ENCODE results near the gene RFX2. TPM values are rescaled to one million over a fixed set of nuclear protein-coding genes. Genes with fewer than 3 reads are reported as not detected.

Gene RFX2
- total RNA-seq, 1 experiment from 2014 or later = 14.8 TPM

DNA sequence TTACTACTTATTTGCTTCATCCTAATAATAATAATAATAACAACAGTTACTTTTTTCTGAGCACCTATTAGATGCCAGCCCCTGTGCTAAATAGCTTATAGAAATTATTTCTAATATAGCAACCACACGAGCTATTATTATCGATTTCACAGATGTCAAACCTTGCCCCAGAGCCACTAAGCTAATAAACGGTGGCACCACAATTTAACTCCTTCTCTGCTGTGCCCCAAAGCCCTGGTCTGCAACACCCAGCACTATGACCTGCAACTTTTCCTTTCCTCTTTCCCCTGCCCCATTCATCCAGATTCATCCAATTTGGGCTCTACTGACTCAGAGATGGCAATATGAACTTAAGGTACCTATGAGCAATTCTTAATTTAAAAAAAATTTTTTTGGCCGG lies 6.4 kb downstream of the RFX2 start:
- DNase-seq (ENCODE audit: low spot score) = no peak

DNA sequence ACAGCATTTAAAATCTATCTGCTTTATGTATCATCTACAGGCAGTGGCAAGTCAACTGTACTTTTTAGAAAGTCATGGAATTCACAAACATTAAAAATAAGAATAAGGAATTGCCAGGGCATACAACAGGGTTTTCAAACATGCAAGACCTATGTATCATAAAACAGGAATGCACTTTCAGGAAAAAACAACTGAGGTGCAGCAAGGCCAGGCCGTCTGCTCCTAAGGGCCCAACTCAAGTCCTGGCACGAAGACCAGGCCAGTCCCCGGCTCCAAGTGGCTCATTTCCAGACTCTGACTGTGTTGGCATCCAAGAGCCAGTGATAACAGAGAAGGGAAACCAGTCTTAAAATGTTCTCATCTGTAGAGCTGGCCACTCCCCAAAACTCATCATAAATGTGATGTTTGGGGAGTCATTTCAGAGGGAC lies 7.1 kb downstream of the RFX2 start:
- peak; percentile 81 for DNase-seq (ENCODE audit: low spot score)

DNA sequence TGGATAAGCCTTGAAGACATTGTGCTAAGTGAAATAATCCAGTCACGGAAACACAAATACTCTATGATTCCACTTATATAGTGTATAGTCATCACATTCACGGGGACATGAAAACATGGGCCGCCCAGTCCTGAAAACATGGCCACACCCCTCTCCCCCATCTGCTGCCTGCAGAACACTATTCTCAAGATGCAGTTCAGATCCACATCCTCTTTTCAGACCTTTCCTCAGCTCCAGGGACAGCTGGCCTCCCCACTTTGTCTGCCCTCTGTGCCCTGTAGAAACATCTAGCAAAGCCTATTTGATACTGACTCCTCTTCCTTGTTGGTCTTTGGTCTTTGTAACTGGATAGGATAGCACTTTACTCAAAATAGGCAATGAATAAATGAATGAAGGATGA lies 8.3 kb downstream of the RFX2 start:
- no peak for DNase-seq (ENCODE audit: low spot score)

DNA sequence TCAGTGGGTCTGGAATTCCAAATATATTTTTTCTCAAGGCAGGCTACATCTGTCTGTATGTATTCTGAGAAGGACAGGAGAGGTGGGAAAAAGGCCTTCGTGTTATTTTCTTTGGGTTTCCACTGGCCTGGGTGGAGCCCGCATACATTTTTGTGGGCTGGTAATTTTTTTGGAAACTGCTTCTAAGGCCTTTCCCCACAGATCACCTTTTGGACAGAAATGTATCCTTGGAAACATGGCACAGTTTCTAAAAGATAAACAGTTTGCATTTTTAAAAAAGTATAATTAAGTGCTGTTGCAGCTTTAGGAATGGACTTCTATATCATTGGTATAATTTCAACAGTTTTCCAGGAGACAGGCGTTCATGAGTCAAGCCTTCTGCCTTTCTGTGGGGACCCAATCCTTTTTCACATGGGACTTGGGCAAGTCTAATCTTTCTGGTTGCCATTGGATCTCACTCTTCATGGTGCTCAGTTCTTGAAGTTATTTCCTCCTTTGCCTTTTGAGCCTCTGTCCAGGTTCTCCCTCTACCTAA lies 8.9 kb downstream of the RFX2 start:
- DNase-seq (ENCODE audit: low spot score) = no peak

DNA sequence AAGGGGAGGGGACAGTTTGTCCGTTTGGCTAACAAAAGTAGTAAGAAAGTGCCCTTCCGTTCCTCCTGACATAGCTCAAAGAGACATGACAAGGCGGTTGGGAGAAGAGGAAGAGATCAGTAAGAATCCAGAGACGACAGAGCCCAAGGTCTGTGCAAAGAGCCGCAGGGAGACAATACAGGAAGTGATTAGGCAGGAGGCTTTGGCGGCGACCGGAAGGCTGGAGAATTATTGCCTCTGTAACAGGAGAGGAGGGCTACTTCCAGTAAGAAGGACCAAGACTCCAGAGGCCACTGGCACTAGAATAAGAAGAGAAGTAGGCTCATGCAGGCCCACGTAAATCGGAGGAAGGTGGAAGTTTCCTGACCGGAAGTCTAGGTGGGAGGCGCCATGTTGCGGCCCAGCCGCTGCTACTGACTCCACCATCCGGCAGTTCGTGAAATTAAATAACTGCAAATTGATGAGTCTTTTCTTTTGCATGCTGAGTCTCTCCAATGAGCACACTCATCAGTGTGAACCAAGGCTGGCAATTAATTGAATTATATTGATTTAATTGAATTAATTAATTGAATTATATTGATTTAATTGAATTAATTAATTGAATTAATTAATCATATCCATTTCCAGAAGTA lies 9.9 kb downstream of the RFX2 start:
- no peak for DNase-seq (ENCODE audit: low spot score)

DNA sequence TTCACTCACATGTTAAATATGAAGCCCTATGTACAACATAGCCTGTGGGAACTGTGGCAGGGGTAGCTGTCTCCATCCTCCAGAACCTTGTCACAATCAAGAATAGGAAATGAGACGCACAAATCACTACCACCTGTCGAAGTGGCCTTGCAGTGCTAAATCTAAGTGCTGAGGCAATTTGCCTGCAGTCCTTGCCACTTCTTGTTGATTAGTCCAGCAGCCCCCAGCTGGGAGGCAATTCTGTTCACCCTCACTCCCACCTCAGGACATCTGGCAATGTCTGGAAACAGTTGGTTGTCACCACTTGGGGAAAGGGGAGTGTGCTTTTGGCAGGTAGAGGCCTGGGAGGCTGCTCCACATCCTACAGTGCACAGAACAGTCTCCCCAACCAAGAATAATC lies 10.7 kb downstream of the RFX2 start:
- no peak for DNase-seq (ENCODE audit: low spot score)

DNA sequence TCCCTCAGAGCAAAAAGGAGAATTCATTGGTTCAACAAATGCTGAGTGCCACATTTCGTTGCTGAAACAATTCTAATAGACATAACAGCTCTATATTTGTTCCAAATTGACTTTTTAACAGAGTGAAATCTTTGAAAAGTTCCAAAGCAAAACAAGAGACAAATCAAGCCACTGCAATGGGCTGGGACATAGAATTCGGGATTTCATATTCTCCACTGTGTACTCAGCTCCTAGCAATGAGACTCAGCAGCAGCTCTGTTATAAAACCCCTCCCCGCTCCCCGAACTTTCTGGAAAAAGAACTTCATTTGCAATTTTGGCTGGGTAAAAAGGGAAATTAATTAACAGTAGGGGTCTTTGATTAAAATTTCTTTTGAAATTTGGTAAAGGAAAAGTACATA lies 11.3 kb downstream of the RFX2 start:
- DNase-seq (ENCODE audit: low spot score) = no peak

DNA sequence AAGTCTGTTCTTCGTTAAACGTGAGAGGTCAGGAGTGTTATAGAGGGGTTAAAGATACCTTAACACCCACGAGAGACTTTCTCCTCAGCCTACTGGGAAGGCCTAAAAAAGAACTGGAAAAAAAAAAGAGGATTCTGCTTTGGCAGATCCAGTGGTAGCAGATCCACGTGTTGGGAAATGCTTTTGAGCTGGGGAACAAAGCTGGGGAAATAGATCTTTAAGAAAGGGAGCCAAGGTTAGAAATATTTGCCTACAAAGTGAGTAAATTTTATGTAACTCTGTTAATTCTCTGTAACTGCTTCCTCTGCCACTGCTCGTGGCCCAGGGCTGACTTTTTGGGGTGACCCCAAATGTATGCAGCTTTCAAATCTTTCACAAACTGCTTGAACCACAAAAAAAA lies 11.7 kb downstream of the RFX2 start:
- no peak for DNase-seq (ENCODE audit: low spot score)

DNA sequence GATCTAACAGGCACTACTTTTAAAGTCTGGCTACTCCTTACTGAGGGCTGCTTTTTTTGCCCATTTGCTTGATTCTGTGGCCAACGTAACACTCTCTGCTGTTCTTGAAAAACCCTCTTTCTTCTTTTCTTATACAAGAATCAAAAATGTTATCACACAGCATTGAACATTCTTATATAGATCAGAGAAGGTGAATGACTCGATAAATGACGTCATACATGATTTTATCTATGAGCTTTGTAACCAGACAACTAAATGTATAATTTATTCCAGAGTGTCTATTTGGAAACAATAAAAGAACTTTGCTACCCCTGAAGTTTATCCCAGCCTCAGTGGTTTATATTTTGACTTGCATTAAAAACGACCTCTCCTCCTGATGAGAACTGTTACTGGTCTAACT lies 12.4 kb downstream of the RFX2 start:
- DNase-seq (ENCODE audit: low spot score) = no peak

DNA sequence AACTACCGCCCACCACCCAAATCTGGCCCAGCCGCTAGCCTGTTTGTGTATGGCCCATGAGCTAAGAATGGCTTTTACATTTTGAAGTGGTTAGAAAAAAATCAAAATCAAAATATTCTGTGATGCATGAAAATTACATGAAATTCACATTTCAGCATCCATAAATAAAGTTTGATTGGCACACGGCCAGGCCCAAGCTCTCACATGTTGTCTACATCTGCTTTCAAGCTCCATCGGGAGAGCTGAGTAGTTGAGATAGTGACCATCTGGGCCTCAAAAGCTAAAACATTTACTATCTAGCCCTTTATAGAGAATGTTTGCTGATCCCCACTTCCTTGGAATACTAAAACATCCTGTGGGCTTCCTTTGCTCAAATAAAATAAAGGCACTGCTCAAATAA lies 14.5 kb downstream of the RFX2 start:
- DNase-seq (ENCODE audit: low spot score) = no peak

DNA sequence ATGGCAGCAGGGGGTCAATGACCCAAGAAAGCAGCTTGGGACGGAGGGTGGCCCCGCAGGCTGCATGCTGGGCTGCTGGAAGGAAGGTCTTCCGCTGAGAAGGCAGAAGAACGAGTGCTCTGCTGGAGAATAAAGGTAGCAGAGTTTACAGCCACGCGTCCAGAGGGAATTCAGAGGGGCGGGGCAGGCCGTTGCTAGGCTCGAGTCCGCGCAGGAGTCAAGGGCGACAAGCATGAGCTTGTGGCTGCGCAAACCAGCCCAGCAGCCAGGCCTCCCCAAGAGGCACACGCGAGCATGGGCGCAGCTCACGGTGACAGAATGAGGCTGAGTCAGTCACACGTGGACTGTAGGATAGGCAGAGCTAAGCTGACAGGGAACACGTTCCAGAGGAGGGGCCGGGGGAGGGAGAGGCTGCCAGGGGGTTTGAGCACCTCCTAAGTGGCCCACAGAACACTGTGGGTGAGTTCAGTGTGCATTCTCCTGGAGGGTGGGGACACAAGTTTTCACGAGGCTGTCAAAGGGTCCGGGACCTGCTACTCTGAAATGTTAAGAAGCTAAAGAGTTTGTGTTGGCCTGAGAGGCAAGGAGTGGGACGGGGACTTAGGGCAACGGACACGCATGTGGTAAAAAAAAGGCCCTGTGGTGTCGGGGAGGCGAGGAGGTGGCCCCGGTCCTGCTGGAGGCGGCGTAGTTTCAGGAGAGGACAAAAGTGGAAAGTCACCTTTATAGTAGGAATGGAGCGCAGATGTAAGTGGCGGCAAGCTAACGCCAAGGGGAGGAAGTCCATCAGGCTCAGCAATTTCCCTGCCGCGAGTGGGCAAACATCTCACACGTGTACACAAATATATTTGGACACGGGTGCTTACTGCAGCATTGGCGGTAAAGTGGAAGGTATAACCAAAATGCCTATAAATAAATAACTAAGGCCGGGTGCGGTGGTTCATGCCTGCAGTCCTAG lies 17.7 kb downstream of the RFX2 start:
- peak; percentile 90 for DNase-seq (ENCODE audit: low spot score)

DNA sequence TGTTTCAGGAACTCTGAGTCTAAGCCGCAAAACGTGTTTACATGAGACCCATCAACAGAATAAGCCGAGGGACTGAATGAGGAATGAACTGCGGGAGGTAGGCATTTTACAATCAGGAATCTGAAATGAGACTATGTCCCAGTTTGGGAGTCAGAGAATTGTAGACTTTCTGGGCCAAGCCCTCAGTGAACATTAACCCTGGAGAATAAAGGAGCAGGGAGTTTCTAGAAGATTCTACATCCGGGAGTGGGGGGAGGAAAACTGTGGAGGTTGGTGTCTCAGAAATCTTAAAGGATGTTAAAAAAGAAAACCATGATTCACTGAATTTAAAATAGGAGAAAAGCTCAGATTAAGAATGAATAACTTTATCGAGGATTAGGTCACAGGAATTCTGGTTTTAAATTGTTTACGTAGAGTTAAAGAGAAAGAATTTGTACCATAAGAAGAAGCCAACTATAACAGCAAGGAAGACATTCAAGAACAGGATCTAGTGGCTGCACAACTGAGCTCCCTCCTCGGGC lies 18.5 kb downstream of the RFX2 start:
- peak; percentile 28 for DNase-seq (ENCODE audit: low spot score)

DNA sequence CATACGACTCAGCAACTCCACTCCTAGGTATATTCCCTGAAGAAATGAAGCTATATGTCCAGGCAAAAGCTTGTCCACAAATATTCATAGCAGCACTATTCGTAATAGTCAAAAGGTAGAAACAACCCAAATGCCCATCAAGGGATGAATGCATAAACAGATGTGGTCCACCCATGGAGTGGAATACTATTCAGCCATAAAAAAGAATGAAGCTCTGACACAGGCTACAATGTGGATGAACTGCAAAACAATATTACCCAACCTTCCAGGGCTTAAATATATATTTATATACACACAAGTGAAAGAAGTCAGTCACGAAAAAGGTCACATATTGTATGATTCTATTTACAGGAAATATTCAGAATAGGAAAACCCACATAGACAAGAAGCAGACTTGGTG lies 19.7 kb downstream of the RFX2 start:
- no peak for DNase-seq (ENCODE audit: low spot score)

DNA sequence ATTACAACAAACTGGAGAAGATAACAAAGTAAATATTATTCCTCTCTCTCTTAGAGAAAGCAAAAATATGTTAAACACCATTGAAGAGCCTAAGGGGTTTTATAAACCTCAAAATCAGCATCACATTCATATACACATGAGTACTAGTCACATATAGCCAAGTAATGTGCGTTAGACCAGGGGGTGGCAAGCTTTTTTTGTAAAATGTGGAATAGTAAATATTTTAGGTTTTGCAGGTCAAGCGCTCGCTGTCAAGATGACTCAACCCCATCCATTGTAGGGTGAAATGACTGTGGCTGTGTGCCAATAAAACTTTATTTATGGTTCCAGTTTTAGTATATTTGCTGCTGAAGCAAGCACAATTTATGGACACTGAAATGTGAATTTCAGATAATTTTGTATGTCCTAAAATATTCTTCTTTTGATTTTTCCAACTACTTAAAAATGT lies 21.7 kb downstream of the RFX2 start:
- peak; percentile 70 for DNase-seq (ENCODE audit: low spot score)

DNA sequence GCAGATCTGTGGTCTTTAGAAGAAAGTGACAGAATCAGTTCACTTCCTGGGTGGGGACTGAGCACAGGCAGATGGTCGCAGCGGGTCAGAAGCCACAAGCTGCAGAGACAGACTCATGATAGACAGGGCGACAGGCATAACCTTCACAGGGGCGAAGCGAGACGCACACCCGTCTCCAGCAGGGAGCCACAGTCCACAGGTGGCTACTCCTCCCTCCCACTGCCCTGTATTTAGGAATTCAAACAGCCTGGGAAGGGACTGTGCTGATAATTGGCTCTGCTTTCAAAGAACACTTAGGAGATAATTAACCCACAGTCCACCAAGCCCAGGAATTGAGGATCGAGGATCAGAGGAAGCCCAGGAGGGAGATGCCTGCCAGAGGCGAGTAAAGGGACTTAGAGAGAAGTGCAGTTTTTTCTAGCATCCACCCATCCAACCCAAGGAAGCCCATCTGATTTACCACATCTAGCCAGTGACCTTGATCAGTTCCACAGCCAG lies 23.2 kb downstream of the RFX2 start:
- peak; percentile 61 for DNase-seq (ENCODE audit: low spot score)

DNA sequence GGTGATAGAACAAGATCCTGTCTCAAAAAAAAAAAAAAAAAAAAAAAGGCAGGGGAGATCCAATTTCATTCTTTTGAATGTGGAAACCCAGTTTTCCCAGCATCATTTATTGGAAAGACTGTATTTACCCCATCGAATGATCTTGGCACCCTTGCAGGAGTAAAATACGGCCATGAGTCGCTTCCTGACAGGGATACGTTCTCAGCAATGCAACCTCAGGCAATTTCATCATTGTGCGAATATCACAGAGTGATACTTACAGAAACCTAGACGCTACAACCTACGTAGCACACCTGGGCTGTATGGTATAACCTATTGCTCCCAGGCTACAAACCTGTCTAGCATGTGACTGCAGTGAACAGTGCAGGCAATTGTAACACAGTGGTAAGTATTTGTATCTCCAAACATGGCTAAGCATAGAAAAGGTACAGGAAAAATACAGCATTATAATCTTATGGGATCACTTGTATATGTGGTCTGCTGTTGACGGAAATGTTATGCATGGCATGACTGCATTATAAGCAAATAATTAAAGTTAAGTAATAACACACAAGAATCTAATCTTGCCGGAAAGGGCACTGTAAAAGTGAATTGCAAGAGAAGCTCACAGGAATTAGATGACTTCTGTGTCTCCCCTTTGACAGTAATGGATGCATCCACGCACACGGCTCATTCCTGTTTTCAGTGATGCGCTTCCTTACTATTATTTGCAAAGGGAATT lies 24.1 kb downstream of the RFX2 start:
- peak; percentile 41 for DNase-seq (ENCODE audit: low spot score)

DNA sequence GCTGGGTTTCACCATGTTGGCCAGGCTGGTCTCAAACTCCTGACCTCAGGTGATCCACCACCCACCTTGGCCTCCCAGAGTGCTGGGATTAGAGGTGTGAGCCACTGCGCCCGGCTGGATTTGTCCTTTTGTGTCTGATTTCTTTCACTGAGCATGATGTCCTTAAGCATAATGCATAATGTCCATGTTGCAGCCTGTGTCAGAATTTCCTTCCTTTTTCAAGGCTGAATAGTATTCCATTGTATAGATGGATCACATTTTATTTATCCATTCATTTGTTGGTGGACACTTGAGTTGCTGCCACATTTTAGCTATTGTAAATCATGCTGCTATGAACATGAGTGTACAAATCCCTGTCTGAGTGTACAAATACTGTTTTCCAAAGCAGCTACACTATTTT lies 25.5 kb downstream of the RFX2 start:
- DNase-seq (ENCODE audit: low spot score) = no peak

DNA sequence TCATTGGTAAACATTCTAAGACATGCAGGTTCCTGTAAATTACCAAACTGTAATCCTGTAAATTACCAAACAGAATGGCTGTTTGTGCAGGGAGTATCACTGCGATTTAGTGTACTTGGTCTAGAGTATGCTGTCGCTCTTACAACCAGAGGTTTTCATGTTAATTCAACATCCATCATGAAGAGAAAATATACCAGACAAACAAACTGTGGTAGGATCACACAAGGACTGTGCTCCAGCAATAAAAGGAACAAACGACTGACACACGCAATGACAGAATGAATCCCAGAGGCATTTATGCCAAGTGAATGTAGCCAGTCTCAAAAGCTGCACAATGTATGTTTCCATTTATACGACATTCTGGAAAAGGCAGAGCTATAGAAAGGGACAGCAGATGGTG lies 31.2 kb downstream of the RFX2 start:
- DNase-seq (ENCODE audit: low spot score) = no peak

DNA sequence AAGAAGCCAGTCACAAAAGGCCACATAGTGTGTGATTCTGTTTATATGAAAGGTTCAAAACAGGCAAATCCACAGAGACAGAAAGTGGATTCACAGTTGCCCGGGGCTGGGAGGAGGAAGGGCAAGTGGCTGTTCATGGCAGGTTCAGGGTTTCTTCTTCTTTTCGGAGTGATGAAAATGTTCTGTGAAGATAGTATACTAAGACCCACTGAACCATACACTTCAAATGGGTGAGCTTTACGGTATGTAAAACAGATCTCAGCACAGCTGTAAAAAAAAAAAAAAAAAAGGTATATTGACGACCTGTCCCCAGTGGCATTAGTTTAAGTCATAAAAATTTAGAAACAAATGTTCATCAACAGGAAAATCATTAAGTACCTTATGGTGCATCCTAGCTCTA lies 32.2 kb downstream of the RFX2 start:
- DNase-seq (ENCODE audit: low spot score) = no peak

DNA sequence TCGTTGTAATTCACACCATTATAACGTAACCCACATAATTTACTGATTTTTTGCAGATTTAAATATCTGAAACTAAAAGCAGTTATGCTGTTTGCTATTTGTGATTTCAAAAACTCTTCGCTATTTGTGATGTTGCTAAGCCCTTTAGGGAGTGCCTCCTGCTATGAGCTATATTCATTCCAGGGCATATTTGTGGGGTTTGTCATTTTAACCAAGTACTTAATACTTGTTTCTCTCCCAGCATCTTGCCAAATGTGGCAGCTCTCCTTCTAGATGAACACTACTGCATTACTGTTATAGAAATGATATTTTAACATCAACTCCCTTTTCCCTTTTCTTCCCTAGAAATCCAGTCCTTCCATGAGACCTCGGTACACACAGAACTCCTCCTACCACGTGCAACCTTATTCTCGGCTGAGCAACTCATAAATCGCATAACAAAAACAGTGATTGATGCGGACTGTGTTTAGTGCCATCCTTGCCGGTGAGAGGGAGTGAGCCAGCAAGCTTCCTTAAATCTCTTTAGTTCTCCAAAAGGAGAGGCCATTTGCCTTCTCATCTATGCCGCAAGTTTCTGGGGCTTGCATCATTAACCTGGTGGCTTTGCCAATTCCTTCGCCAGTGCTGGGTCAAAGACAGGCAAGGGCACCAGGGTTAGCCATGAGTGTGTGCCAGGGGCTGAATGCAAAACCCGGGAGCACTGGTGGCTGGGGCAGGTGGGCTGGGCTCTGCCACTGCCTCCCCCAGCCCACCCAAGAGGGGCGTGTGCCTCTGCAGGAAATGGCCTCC lies 33.4 kb downstream of the RFX2 start:
- peak; percentile 92 for DNase-seq (ENCODE audit: low spot score)

DNA sequence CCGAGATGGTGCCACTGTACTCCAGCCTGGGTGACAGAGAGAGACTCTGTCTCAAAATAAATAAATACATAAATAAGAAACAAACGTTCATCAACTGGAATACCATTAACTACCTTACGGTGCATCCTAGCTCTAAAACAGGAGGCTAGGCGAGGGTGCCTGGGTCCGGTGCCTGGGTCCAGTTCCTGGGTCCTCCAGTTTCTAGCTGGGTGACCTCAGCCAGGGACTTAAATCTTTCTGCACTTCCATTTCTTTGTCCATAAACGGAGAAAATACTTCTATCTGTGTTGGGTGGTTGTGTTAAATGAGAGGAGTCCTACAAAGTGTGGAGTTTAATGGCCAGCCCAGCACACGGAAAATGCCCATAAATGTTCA lies 34.0 kb downstream of the RFX2 start:
- DNase-seq (ENCODE audit: low spot score) = no peak
